GM12878 (cell line): ENCODE measurements around the gene METRN. TPM values are rescaled to one million over a fixed set of nuclear protein-coding genes. Genes with fewer than 3 reads are reported as not detected.

Experiments
- ATAC-seq: fragments of 200-7000 bp; cut with Tn5 transposase; 3 replicates; pipeline ENCODE4 v1.9.1; 2020; ENCODE audit warnings: mild to moderate bottlenecking, moderate library complexity
- BruUV-seq: library from RNA; stranded (reverse); fragments of 400-500 nt; replicated peaks from 2 replicates; lab custom pipeline; 2021; lab: Mats Ljungman, UMichigan
- CTCF ChIA-PET: fragments of 300-600 bp; sonication (Branson Sonifier 250); formaldehyde crosslinking; extraction: SDS; loops from one replicate; lab custom pipeline; 2021; ENCODE audit warnings: inconsistent platforms; lab: Yijun Ruan, JAX
- POLR2A ChIA-PET: fragments of 350-600 bp; formaldehyde crosslinking; extraction: SDS; loops from one replicate; lab custom pipeline; 2021; ENCODE audit warnings: inconsistent platforms; lab: Charles Lee
- RAD21 ChIA-PET: fragments of 300-600 bp; sonication (Branson Sonifier 250); formaldehyde crosslinking; loops from one replicate; lab custom pipeline; 2023; ENCODE audit warnings: antibody characterized with exemption; ENCODE audit not compliant: unreplicated experiment; lab: Charles Lee
- SMC1A ChIA-PET: fragments of 300-600 bp; sonication (Branson Sonifier 250); formaldehyde crosslinking; loops from one replicate; lab custom pipeline; 2023; ENCODE audit not compliant: unreplicated experiment, uncharacterized antibody; lab: Charles Lee
- DNase-seq: peaks from one replicate; pipeline ENCODE4 v3.0.0-alpha.2; 2011; ENCODE audit warnings: low read depth, low spot score
- FAIRE-seq: peaks from 3 replicates; lab custom pipeline; 2011; peaks lifted over from hg19 to GRCh38; lab: Jason Lieb, UNC
- H2AFZ ChIP-seq: 2 replicates; pipeline ENCODE4 v1.6.0; 2011; ENCODE audit warnings: low read depth, low read length, control low read depth; ENCODE audit not compliant: control insufficient read depth
- H3K27ac ChIP-seq: 2 replicates; pipeline ENCODE4 v1.5.1; 2011; ENCODE audit warnings: control low read depth; ENCODE audit not compliant: control insufficient read depth, insufficient read depth
- H3K27me3 ChIP-seq, 2 experiments: replicated peaks in 1 of 2; 2 replicates each; pipeline versions ENCODE4 v1.6.0 to v1.6.1; 2011; ENCODE audit warnings: low read length in 1 of 2; ENCODE audit not compliant: control insufficient read depth in 2 of 2, insufficient read depth in 2 of 2
- H3K36me3 ChIP-seq, 2 experiments: 2 replicates each; pipeline ENCODE4 v1.5.1; 2011; ENCODE audit warnings: low read length in 1 of 2; ENCODE audit not compliant: control insufficient read depth in 2 of 2, insufficient read depth in 2 of 2
- H3K4me1 ChIP-seq: 2 replicates; pipeline ENCODE4 v1.6.1; 2011; ENCODE audit warnings: mild to moderate bottlenecking, low read length, moderate library complexity, mixed read lengths; ENCODE audit not compliant: control insufficient read depth, insufficient read depth
- H3K4me2 ChIP-seq: 2 replicates; pipeline ENCODE4 v1.6.0; 2011; ENCODE audit warnings: control low read depth; ENCODE audit not compliant: control insufficient read depth, insufficient read depth
- H3K4me3 ChIP-seq: fragments of 200-600 bp; sonication (generic); 2 replicates; pipeline ENCODE4 v1.5.1; 2016
- H3K79me2 ChIP-seq: 2 replicates; pipeline ENCODE4 v1.6.0; 2011; ENCODE audit warnings: low read length; ENCODE audit not compliant: control insufficient read depth, insufficient read depth
- H3K9ac ChIP-seq: 2 replicates; pipeline ENCODE4 v1.8.0; 2011; ENCODE audit warnings: low read length, control low read depth, mixed read lengths; ENCODE audit not compliant: control insufficient read depth, insufficient read depth
- H3K9me3 ChIP-seq: replicated peaks from 3 replicates; pipeline ENCODE4 v1.5.1; 2011; ENCODE audit warnings: mild to moderate bottlenecking, low read length; ENCODE audit not compliant: control insufficient read depth, insufficient read depth
- H4K20me1 ChIP-seq: 2 replicates; pipeline ENCODE4 v1.6.0; 2011; ENCODE audit not compliant: control insufficient read depth, insufficient read depth
- FOXM1 ChIP-seq: IDR thresholded peaks from 2 replicates; pipeline ENCODE4 v1.6.1; 2012; ENCODE audit warnings: low read depth, mild to moderate bottlenecking, inconsistent platforms, low read length, moderate library complexity
- MXI1 ChIP-seq: fragments of 150-350 bp; IDR thresholded peaks from 2 replicates; pipeline ENCODE4 v1.6.1; 2011; ENCODE audit warnings: low read depth, mild to moderate bottlenecking, inconsistent platforms, low read length, improper control_type of control experiment
- RELA ChIP-seq: fragments of 450-650 bp; IDR thresholded peaks from 2 replicates; pipeline ENCODE4 v1.8.0; 2014; ENCODE audit warnings: borderline replicate concordance; ENCODE audit not compliant: partially characterized antibody
- WGBS: methylation state at CpG from one replicate; pipeline ENCODE4 v1.1.6; 2016; ENCODE audit warnings: low lambda C conversion rate; ENCODE audit not compliant: insufficient replicate concordance, insufficient coverage; ENCODE audit errors: missing lambda C conversion rate; 5-methylcytosine and 5-hydroxymethylcytosine counted together
- in situ Hi-C: fragments of 300-500 bp; cut with MboI; formaldehyde crosslinking; loops from 9 replicates; pipeline ENCODE4 v1.14.3; 2018; ENCODE audit warnings: mixed read lengths
- intact Hi-C: fragments of 100-400 bp; cut with micrococcal nuclease; formaldehyde crosslinking; loops from one replicate; pipeline ENCODE4 v1.14.2; 2022; ENCODE audit not compliant: unreplicated experiment
- polyA plus RNA-seq, 11 experiments: library from polyadenylated mRNA; depleted of rRNA in 4 of 11; unstranded in 6 of 11; stranded (reverse) in 5 of 11; fragments of >200 nt; fragmentation: Nextera tagmentation in 4 of 11; fragmentation: Illumina TruSeq in 1 of 11; extraction: Ambion mirVana in 4 of 11; extraction: Trizol in 1 of 11; gene quantifications; 1 replicate in 1 of 11; 2 replicates in 10 of 11; pipeline versions ENCODE4 v1.2.1 to v1.2.3, GENCODE V29; 2011 to 2016; ENCODE audit warnings: inconsistent platforms in 2 of 11, missing spikeins in 2 of 11, low read depth in 1 of 11
- total RNA-seq, 4 experiments: library from RNA; depleted of rRNA in 3 of 4; stranded (reverse); fragments of >200 nt in 3 of 4; fragmentation: Illumina TruSeq in 1 of 4; extraction: Trizol in 1 of 4; gene quantifications; 2 replicates each; pipeline versions ENCODE4 v1.2.1 to v1.2.3, GENCODE V29; 2013 to 2021
- TF ChIP-seq, protein P1 (sequence below): IDR thresholded peaks from 2 replicates; pipeline ENCODE4 v1.6.1; 2012; ENCODE audit warnings: mild to moderate bottlenecking, low read depth, low read length
- TF ChIP-seq, protein P2 (sequence below): fragments of 150-350 bp; IDR thresholded peaks from 2 replicates; pipeline ENCODE4 v1.6.1; 2016; ENCODE audit warnings: low read depth, low read length
- TF ChIP-seq, protein P3 (sequence below), 3 experiments: IDR thresholded peaks in 2 of 3; conservative IDR thresholded peaks in 1 of 3; 2 replicates each; pipeline ENCODE4 v1.5.1; 2011; ENCODE audit warnings: low read depth in 3 of 3, low read length in 3 of 3, mild to moderate bottlenecking in 3 of 3, control low read depth in 2 of 3, moderate library complexity in 2 of 3, inconsistent platforms in 1 of 3, mixed read lengths in 1 of 3; ENCODE audit not compliant: control insufficient read depth in 2 of 3, insufficient read depth in 1 of 3; ENCODE audit errors: extremely low read depth in 1 of 3
- TF ChIP-seq, protein P4 (sequence below): IDR thresholded peaks from 2 replicates; pipeline ENCODE4 v1.6.1; 2012; ENCODE audit warnings: low read depth, low read length, improper control_type of control experiment
- TF ChIP-seq, protein P5 (sequence below): fragments of 450-650 bp; IDR thresholded peaks from 2 replicates; pipeline ENCODE4 v1.6.1; 2018; ENCODE audit warnings: mild to moderate bottlenecking, low read depth, moderate library complexity; ENCODE audit not compliant: partially characterized antibody

Gene METRN
- total and polyA plus RNA-seq, 10 of the 15 experiments (the other 5 are each of a cell fraction or from before 2014, with no cell fraction given), result 0.11 to 12.8 (median 1.1) TPM; not detected in 1

DNA sequence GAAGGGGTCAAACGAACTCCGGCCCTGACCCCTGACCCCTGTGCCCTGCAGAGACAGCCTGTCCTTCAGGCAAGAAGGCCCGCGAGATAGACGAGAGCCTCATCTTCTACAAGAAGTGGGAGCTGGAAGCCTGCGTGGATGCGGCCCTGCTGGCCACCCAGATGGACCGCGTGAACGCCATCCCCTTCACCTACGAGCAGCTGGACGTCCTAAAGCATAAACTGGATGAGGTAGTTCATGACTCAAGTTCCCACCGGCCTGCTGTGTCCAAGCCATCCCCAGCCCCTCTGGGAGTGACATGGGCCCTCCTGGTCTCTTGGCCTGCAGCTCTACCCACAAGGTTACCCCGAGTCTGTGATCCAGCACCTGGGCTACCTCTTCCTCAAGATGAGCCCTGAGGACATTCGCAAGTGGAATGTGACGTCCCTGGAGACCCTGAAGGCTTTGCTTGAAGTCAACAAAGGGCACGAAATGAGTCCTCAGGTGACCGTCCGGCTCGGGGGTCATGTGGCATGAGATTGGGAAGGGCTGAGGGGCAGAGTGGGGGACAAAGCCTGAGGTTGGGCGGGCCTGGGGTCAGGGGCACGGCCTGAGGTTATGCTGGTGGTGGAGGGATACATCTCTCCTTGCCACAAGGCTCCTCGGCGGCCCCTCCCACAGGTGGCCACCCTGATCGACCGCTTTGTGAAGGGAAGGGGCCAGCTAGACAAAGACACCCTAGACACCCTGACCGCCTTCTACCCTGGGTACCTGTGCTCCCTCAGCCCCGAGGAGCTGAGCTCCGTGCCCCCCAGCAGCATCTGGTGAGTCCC lies 51.3 kb downstream of the METRN start:
- Histone ChIP-seq H3K27me3 (no peaks in the 10 kb centered on the region), H3K9ac (no peak overlapping the region), H2AFZ (no peak overlapping the region), H3K27ac (no peak overlapping the region), H3K4me3 (no peak overlapping the region), H3K9me3 (no peaks in the 10 kb centered on the region), H3K79me2 (no peaks in the 10 kb centered on the region), H3K4me2 (no peak overlapping the region), H3K4me1 (no peaks in the 10 kb centered on the region), H4K20me1 (no peaks in the 10 kb centered on the region), H3K36me3 (no peaks in the 10 kb centered on the region)
- ChIA-PET POLR2A (interaction anchor here (0.5 kb wide), 1 partner anchor 268 kb away, joined by 3 read pairs; no protein-coding TSS in a partner anchor), CTCF (no interaction called here), RAD21 (no interaction called here), SMC1A (no interaction called here)
- intact Hi-C loops, result no loop called here
- ATAC-seq (no peak), FAIRE-seq (no peak), DNase-seq (no peak)
- in situ Hi-C loops, result no loop called here
- 42% methylated on average over 25 of the region's 29 CpGs for WGBS
- no TSS peak for BruUV-seq
- TF ChIP-seq FOXM1, result no peak
- no peak for TF ChIP-seq RELA
- TF ChIP-seq, protein P1, sequence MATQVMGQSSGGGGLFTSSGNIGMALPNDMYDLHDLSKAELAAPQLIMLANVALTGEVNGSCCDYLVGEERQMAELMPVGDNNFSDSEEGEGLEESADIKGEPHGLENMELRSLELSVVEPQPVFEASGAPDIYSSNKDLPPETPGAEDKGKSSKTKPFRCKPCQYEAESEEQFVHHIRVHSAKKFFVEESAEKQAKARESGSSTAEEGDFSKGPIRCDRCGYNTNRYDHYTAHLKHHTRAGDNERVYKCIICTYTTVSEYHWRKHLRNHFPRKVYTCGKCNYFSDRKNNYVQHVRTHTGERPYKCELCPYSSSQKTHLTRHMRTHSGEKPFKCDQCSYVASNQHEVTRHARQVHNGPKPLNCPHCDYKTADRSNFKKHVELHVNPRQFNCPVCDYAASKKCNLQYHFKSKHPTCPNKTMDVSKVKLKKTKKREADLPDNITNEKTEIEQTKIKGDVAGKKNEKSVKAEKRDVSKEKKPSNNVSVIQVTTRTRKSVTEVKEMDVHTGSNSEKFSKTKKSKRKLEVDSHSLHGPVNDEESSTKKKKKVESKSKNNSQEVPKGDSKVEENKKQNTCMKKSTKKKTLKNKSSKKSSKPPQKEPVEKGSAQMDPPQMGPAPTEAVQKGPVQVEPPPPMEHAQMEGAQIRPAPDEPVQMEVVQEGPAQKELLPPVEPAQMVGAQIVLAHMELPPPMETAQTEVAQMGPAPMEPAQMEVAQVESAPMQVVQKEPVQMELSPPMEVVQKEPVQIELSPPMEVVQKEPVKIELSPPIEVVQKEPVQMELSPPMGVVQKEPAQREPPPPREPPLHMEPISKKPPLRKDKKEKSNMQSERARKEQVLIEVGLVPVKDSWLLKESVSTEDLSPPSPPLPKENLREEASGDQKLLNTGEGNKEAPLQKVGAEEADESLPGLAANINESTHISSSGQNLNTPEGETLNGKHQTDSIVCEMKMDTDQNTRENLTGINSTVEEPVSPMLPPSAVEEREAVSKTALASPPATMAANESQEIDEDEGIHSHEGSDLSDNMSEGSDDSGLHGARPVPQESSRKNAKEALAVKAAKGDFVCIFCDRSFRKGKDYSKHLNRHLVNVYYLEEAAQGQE, result no peak
- TF ChIP-seq, protein P2, sequence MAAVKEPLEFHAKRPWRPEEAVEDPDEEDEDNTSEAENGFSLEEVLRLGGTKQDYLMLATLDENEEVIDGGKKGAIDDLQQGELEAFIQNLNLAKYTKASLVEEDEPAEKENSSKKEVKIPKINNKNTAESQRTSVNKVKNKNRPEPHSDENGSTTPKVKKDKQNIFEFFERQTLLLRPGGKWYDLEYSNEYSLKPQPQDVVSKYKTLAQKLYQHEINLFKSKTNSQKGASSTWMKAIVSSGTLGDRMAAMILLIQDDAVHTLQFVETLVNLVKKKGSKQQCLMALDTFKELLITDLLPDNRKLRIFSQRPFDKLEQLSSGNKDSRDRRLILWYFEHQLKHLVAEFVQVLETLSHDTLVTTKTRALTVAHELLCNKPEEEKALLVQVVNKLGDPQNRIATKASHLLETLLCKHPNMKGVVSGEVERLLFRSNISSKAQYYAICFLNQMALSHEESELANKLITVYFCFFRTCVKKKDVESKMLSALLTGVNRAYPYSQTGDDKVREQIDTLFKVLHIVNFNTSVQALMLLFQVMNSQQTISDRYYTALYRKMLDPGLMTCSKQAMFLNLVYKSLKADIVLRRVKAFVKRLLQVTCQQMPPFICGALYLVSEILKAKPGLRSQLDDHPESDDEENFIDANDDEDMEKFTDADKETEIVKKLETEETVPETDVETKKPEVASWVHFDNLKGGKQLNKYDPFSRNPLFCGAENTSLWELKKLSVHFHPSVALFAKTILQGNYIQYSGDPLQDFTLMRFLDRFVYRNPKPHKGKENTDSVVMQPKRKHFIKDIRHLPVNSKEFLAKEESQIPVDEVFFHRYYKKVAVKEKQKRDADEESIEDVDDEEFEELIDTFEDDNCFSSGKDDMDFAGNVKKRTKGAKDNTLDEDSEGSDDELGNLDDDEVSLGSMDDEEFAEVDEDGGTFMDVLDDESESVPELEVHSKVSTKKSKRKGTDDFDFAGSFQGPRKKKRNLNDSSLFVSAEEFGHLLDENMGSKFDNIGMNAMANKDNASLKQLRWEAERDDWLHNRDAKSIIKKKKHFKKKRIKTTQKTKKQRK, result no peak
- no peak for TF ChIP-seq MXI1
- TF ChIP-seq, protein P3, sequence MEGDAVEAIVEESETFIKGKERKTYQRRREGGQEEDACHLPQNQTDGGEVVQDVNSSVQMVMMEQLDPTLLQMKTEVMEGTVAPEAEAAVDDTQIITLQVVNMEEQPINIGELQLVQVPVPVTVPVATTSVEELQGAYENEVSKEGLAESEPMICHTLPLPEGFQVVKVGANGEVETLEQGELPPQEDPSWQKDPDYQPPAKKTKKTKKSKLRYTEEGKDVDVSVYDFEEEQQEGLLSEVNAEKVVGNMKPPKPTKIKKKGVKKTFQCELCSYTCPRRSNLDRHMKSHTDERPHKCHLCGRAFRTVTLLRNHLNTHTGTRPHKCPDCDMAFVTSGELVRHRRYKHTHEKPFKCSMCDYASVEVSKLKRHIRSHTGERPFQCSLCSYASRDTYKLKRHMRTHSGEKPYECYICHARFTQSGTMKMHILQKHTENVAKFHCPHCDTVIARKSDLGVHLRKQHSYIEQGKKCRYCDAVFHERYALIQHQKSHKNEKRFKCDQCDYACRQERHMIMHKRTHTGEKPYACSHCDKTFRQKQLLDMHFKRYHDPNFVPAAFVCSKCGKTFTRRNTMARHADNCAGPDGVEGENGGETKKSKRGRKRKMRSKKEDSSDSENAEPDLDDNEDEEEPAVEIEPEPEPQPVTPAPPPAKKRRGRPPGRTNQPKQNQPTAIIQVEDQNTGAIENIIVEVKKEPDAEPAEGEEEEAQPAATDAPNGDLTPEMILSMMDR (IDR thresholded peaks at IDR 0.05 in 2 of 3, conservative IDR thresholded peaks at IDR 0.05 in 1 of 3; ENCODE audit: control insufficient read depth in 2 of 3, extremely low read depth in 1 of 3, insufficient read depth in 1 of 3, low read depth in 3 of 3, low read length in 3 of 3), result no peak
- TF ChIP-seq, protein P4, sequence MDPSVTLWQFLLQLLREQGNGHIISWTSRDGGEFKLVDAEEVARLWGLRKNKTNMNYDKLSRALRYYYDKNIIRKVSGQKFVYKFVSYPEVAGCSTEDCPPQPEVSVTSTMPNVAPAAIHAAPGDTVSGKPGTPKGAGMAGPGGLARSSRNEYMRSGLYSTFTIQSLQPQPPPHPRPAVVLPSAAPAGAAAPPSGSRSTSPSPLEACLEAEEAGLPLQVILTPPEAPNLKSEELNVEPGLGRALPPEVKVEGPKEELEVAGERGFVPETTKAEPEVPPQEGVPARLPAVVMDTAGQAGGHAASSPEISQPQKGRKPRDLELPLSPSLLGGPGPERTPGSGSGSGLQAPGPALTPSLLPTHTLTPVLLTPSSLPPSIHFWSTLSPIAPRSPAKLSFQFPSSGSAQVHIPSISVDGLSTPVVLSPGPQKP, result no peak
- TF ChIP-seq, protein P5, sequence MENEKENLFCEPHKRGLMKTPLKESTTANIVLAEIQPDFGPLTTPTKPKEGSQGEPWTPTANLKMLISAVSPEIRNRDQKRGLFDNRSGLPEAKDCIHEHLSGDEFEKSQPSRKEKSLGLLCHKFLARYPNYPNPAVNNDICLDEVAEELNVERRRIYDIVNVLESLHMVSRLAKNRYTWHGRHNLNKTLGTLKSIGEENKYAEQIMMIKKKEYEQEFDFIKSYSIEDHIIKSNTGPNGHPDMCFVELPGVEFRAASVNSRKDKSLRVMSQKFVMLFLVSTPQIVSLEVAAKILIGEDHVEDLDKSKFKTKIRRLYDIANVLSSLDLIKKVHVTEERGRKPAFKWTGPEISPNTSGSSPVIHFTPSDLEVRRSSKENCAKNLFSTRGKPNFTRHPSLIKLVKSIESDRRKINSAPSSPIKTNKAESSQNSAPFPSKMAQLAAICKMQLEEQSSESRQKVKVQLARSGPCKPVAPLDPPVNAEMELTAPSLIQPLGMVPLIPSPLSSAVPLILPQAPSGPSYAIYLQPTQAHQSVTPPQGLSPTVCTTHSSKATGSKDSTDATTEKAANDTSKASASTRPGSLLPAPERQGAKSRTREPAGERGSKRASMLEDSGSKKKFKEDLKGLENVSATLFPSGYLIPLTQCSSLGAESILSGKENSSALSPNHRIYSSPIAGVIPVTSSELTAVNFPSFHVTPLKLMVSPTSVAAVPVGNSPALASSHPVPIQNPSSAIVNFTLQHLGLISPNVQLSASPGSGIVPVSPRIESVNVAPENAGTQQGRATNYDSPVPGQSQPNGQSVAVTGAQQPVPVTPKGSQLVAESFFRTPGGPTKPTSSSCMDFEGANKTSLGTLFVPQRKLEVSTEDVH, result no peak
